Hepatocyte (in vitro differentiated cells): ENCODE results near the gene TMEM235.

Experiments
- CTCF ChIP-seq: fragments of 200-600 bp; sonication (generic); IDR thresholded peaks from 2 replicates; pipeline ENCODE4 v1.5.1; 2016; ENCODE audit warnings: antibody characterized with exemption, mild to moderate bottlenecking; ENCODE audit not compliant: poor library complexity
- EZH2 ChIP-seq: fragments of 200-600 bp; sonication (generic); IDR thresholded peaks from 2 replicates; pipeline ENCODE4 v1.6.1; 2016; ENCODE audit warnings: antibody characterized with exemption, mild to moderate bottlenecking, borderline replicate concordance
- EZH2phosphoT487 ChIP-seq: fragments of 200-600 bp; sonication (generic); IDR thresholded peaks from one replicate; pipeline ENCODE4 v1.6.1; 2018; ENCODE audit warnings: antibody characterized with exemption, mild to moderate bottlenecking, low read depth, moderate library complexity; ENCODE audit not compliant: unreplicated experiment, severe bottlenecking

GRCh38 chr17:78234261-78234865 lies 2.9 kb downstream of the TMEM235 start:
- TF ChIP-seq CTCF (no peak), EZH2 (no peak), EZH2phosphoT487 (no peak)
